Left cardiac atrium (tissue), 4 donors: ENCODE results near the gene ROR2. TPM values are rescaled to one million over a fixed set of nuclear protein-coding genes. Genes with fewer than 3 reads are reported as not detected.

Experiments
- ATAC-seq, 2 donors: fragments of 200-7000 bp; cut with Tn5 transposase; one replicate each; pipeline ENCODE4 v1.9.1; 2020; ENCODE audit warnings: mild to moderate bottlenecking in 2 of 2, moderate library complexity in 2 of 2
- DNase-seq: peaks from one replicate; pipeline ENCODE4 v3.0.0-alpha.2; 2020
- intact Hi-C, 2 donors: fragments of 100-400 bp; cut with DNase I; formaldehyde crosslinking; loops; one replicate each; pipeline versions ENCODE4 v1.14.1 to v1.15.1; 2022 to 2023
- total RNA-seq, 2 donors: library from RNA; stranded (reverse); fragmentation: NEBNext Ultra II Directional; extraction: Animal tissue kit (Norgen Biotek cat#: 25700); gene quantifications; one replicate each; pipeline ENCODE4 v1.2.1, GENCODE V29; 2021
- donor health status: DM: no; HTN: yes; CAD: no.
- donor health status: DM: no; HTN: yes; CAD: no; lungs with severe emphysema.
- donor health status: DM: yes; HTN: yes; CAD: no.
- donor health status: Dilated cardiomyopathy.

Gene ROR2
- total RNA-seq, 2 donors from 2014 or later = 18.0 to 25.4 TPM

- ATAC-seq = no peak
- intact Hi-C loops = no loop called here
- no peak for DNase-seq
Measured at GRCh38 chr9:91817106-91817492, 132.9 kb downstream of the ROR2 start.

DNA sequence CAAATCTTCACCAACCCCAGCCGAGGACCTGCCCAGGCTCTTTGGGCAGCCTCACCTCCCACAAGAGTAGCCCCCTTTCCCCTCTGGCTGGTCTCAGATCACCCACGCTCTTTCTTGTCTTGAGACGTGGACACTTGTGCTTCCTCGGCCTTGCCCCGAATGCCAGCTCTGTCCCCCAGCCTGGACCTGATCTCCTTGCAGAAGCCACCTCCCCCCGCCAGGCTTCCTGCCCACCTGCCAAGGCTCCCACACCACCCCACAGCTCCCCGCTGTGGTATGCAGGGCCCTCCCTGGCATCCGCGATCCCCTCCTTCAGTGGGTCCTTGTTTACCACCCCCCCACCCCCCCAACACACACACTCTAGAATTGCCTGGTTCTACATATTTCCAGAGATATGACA is 133.7 kb downstream of the ROR2 start:
- DNase-seq (no peak), ATAC-seq (no peak)
- intact Hi-C loops = no loop called here

DNA sequence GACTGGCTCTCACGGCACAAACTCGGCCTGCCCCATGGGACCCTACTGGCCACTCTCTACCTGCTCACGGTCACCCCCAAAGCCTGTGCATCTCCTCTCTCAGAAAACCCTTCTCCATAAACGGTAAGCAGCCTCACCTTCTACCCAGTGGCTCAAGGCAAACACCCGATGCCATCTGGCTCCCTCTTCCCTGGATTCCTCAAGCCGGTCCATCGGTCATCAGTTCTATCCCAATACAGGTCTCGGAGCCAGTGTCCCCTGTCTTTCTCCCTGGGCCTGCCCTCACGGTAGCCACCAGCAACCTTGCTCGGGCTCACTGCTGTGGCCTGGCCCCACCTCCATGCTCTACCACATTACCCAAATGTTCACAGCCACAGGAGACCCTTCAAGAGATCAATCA is 134.1 kb downstream of the ROR2 start:
- no peak for DNase-seq
- intact Hi-C loops = no loop called here

DNA sequence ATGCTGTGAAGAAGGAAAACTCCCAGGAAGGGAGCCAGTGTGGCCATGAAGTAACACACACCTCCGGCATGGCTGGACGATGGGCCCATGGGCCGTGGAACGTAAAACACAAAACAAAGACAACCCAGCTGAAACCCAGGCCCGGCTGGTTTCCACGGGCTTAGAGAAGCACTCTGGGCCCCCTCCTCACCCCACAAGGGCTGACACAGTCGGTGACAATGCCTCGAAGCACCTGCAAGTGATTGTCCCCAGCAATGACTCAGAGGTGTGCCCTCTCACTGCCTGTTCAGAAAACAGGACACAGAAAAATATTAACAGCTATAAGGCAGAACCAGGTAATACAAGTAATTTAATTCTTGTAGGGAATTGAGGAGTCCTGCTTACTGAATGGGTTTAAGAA is 135.3 kb downstream of the ROR2 start:
- DNase-seq (no peak), ATAC-seq (no peak)
- intact Hi-C loops = no loop called here

More for the DNA sequence above, 134.1 kb downstream of the ROR2 start:
- ATAC-seq = no peak

GRCh38 chr9:91814201-91814600 is 135.8 kb downstream of the ROR2 start:
- no peak for ATAC-seq
- intact Hi-C loops = no loop called here
- no peak for DNase-seq

DNA sequence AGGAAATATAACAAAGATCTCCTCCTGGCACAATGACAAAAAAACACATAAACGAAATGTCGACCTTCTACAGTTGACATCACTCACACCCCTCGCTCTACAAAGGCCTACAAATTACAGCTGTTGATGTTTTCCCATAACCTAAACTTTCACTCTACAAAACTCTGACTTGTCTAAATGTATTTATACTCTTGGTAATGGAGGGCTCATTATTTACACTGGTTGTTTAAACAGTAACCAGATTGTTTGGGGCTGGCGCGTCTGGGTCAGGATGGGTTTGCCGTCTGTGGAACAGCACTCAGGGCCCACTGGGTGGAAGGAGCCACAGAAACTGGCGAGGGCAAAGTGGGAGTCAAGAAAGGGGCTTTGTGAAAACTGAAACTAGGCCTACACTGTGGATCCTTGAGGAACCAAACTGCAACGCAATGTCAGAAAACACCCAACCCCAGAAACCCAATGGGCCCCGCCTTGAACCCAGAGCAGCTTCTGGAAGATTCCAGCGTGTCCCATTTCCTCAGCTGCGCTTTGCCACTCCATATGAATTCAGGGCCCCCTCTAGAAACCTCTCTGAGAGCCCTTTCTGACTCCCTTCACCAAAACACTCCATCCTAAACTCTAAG is 136.7 kb downstream of the ROR2 start:
- intact Hi-C loops = no loop called here
- DNase-seq = no peak
- no peak for ATAC-seq

DNA sequence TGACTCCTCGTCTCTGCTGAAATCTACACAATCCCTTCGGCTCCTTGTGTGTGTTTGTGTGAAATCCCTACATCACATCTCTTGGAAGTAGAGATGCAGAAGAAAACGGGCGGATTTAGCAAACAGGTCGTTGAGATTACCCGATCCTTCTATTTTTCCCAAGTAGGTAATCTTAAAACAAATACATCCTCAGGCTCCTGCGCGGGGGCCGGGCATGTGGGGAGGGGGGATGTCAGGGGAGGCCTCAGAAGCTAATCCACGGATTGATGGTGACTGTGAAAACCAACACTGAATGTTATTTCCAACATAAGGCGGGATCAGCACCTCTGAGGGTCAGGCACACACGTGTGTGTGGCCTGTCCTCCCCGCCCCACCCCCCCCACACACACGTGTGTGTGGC is 137.8 kb downstream of the ROR2 start:
- intact Hi-C loops = no loop called here
- ATAC-seq (no peak), DNase-seq (no peak)

- no peak for DNase-seq
- intact Hi-C loops = no loop called here
- ATAC-seq = no peak
Measured at GRCh38 chr9:91811024-91811909, 138.8 kb downstream of the ROR2 start.

DNA sequence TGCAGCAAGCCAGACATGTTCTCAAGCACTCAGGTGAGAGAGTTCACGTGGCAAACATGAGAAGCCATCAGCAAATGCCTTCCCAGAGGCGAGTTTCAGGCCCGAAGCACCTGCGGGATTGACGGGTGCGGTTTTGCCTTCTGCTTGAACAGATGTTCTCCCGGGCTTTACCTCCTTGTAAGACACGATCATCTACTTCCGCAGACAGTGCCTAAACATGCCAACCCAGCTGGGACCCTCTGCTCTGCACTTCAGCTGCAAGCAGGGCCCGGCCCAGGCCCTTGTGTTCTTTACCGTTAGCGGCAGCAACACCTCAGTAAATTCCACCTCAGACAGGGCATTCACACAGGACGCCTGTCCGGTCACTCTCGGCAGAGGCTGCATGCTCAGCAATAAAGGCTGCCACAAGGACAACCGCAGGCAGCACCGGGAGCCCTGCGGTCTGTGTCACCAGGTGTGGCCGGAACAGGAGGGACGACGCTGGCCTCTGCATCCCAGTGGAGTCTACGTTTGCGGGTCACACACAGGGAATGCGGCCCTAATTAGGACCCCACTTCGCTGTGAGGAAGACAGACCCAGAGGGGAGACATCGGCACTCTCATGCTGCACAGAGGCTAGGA is 139.6 kb downstream of the ROR2 start:
- no peak for DNase-seq
- peak; percentile 21 to 35 for ATAC-seq
- intact Hi-C loops = no loop called here

DNA sequence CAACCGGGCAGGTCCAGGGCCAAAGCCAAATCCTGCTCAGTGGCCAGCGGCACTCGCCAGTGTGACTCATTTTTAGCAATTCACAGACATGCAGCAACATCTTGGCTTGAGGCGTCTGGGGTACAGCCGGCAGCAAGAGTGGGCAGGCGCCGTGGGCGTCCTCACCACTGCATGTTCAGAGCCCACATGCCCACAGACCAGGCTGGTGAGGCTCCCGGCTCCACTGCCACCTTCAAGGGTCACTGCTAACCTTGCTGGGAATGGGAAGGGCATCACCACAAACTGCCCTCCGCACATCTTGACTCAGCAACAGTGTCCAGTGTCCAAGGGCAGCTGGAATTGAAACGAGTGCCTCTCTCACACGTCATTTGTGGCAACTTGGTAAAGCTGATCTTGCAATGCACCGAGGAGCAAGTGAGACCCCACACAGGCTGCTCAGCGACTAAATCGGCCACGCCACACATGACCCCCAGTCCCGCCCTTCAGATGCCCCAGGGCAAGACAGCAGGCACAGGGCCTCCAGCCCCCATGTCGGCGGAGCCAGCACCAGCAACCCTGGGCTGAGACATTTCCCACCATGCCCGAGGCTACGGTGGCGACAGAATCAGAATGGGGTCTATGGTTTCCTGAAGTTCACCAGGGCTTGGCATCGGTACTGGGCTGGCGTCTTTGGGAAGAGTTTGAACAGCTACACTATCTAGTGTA is 140.3 kb downstream of the ROR2 start:
- ATAC-seq = peak in 1 of 2 donors; percentile 47

DNA sequence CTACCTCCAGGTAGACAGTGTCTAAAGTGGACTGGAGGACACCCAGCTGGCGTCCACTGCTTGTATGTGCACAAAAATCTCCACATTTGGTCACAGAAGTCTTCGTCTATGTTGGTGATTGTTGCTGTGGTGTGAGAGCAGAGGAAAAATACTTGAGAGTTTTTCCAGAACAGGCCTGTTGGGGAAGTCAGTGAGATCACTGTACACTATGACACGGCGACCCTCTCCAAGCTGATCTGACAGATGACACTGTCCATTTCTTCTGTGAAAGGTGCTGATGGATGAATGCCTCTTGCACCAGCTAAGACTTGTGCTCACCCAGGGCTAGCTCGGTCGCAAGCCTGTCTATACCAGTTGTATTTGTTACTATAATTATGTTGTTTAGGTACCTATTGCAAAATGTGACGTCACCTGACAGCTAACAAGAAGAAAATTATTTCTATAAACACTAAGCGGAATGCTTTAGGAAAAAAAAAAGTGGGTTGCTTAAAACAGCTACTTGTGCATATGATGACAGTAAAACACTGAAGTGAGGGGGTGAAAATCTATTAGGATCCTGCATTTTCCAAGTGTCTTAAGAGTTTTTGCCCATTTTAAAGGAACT is 142.3 kb downstream of the ROR2 start:
- intact Hi-C loops = no loop called here
- ATAC-seq (peak in 1 of 2 donors; percentile 11), DNase-seq (no peak)

More for the DNA sequence above, 140.3 kb downstream of the ROR2 start:
- intact Hi-C loops = no loop called here
- no peak for DNase-seq

GRCh38 chr9:91805031-91805430 is 145.0 kb downstream of the ROR2 start:
- intact Hi-C loops = no loop called here
- DNase-seq (no peak), ATAC-seq (no peak)

DNA sequence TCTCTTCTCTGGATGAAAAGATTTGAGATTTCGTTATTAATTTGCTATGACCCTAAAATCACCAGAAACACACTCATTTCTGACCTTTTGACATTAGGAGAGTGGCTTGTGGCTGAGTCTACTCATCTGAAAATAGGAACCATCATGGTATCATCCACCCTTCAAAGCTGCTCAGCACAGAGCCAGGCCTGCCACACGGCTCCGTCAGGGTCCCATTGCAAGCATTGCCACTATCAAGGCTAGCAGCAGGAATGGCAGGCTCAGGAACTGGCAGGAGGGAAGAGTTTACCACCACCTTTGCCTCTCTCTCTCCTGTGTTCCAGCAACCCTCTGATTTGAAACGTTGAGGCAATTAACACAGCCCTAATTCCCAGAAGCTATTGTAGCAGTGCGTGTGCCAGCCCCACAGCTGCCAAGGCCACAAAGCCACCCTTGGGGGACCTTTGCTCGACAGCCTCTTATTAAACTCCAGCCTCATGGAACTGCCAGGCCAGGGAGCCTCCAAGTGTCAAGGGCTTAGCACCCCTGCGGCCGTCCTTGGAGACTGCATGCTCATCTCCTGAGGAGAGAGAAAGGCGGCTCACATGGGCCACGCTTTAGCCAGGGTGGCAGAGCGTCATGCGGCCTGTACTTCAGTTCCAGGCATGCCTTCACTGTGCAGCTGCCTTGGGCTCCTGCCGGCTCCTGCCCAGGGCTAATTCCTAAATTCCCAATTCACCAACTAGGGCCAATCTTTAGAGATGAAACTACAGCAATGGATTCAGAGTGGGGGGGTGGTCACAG is 145.9 kb downstream of the ROR2 start:
- peak; percentile 62 to 65 for ATAC-seq
- intact Hi-C loops = loop anchor here in 1 of 2 donors (5.0 kb wide), 1 partner anchor 33 kb away; no protein-coding TSS in a partner anchor
- DNase-seq = no peak

DNA sequence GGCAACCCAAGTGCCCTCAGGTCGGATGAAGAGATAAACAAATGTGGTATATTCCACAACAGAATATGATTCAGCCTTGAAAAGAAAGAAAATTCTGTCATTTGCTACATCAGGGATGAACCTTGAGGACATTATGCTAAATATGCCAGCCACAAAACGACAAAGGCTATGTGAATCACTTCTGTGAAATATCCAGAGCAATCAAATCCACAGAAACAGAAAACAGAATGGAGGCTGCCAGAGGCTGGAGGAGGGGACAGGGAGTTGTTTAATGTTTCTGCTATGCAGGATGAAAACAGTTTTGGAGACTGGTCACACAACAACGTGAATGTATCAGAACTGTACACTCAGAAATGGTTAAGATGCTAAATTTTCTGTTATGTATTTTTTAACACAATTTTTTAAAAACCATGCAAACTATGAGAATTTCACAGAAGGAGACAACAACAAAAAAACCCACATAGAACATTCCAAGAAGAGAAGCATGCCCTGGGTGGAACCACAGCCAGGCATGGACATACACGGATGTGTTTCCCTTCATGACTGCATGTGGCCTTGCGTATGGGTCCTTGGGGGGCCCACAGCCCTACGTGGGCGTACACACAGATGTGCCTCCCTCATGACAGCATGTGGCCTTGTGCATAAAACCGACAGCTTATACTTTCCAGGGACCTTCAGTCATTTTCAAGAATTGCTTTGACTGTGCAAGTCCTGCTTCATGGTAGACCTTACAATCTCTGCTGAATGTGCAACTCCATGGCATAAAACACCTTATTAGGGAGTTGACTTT is 146.7 kb downstream of the ROR2 start:
- intact Hi-C loops = loop anchor here in 1 of 2 donors (5.0 kb wide), 1 partner anchor 34 kb away; no protein-coding TSS in a partner anchor
- DNase-seq (no peak), ATAC-seq (no peak)

DNA sequence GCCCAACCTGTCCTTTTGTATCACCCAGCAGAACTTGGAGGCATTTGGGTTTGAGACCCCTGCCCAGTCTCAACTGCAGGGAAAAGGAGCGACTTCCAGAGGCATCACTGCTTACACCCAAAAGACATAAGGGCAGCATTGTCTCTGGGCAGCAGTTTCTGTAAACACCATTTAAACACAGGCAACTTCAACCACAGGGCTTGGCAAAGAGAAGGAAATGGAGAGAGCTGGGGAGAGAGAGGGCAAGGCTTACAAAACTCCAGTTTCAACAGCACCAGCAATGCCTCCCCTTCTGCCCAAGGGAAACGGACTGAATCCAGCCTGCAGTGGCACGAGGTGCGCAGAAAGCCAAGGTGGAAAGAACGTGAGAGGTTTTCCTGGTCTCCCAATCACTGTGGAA is 147.6 kb downstream of the ROR2 start:
- intact Hi-C loops = loop anchor here in 1 of 2 donors (5.0 kb wide), 1 partner anchor 35 kb away; no protein-coding TSS in a partner anchor
- ATAC-seq = no peak
- no peak for DNase-seq

DNA sequence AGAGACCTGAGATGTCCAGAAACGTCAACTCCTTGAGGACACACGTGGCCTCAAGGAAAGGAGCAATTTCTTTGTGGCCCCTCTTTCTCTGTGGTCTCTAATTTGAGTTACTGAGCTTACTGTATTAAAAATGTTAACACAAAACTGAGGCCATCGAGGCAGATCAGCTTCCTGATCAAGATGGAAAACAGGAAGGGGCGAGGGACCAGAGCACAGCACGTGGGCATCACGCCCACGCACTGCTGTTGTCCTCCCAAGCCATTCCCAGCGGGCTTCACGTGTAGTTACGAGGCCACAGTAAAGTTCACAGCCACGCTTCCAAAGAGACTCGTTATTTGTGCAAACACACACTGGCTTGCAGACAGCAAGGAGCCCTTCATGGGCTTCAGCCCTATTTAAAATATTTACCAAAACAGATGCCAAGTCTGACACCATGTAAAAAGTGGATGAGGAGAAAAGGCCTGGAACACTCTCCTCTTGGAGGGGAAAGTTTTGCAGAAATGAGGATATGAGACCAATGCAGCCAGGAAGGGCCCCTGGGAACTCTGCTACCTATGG is 149.5 kb downstream of the ROR2 start:
- DNase-seq = no peak
- intact Hi-C loops = loop anchor here in 1 of 2 donors (5.0 kb wide), 1 partner anchor 37 kb away; no protein-coding TSS in a partner anchor
- ATAC-seq = no peak

DNA sequence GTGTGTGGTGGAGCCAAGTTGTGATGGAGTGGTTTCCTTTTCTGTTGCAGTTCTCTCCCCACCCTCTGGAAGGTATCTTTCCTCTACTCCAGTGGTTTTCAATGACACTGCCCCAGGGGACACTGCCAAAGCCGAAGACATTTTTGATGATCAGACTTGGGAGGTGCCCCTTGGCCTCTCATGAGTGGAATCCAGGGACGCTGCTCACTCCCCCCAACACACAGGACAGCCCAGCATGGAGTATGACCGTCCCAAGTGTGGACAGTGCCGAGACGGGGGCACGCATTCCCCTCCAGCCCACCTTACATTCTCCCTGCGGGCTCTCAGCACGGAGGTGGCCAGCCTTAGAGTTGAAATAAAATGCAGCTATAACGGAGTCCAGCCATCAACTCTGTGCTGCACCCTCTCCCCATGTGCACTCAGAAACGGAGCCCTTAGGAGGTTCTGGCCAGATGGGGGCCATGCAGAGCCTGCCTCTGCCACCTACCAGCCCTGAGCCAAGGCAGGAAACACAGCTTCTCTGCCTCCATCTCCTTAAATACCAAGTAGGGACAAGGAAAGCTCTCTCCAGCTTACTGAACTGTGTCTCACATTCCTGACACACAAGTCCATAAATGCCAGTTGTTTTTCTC is 150.8 kb downstream of the ROR2 start:
- ATAC-seq (peak; percentile 24 to 44), DNase-seq (no peak)
- intact Hi-C loops = loop anchor here in 1 of 2 donors (2.0 kb wide), 1 partner anchor 134 kb away; no protein-coding TSS in a partner anchor
